SH-SY5Y (cell line): ENCODE measurements around the gene TARS2.

Experiments used
- GATA2 ChIP-seq: IDR thresholded peaks from 2 replicates; pipeline ENCODE4 v1.6.1; 2011; ENCODE audit warnings: mild to moderate bottlenecking, low read depth, low read length
- GATA3 ChIP-seq: IDR thresholded peaks from 2 replicates; pipeline ENCODE4 v1.6.1; 2011; ENCODE audit warnings: low read depth, mild to moderate bottlenecking, low read length, moderate library complexity

- TF ChIP-seq GATA2 (no peak), GATA3 (no peak)
Observed at GRCh38 chr1:150535511-150536287, 48.5 kb downstream of the TARS2 start.
